GM12874 (cell line): ENCODE results near the gene ORM1.

Source experiments
- CTCF ChIP-seq: IDR thresholded peaks from 2 replicates; pipeline ENCODE4 v1.5.1; 2011; ENCODE audit warnings: low read depth, mild to moderate bottlenecking, control low read depth, low read length, moderate library complexity; ENCODE audit not compliant: insufficient read depth

ORM1 gene

DNA sequence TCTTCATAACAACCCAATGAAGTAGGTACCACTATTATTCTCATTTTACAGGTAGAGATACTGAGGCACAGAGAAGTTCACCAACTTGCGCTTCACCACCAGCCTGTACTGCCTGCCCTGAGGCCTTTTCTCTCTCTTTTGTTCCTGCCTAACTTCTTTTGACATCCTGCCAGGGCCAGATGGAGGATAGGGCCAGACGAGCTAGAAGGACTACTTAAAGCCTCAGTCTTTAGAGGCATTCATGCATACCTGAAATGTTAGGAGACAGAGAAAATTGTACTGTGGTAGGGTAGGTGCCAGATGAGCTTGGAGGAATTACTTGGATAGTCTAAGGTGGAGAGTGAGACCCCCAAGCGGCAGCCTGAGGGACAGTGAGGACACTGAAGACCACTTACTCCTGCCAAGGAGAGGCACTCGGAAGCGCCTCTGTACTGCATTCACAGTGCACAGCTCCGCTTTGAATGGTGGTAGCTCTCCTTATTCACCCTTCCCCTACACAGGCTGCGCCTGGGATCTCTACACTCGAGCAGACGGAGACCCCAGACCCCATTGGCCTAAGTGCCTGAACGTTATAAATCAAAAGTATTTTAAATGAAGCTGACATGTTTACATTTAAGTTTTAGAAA is 6.2 kb upstream of the ORM1 start:
- no peak for TF ChIP-seq CTCF

DNA sequence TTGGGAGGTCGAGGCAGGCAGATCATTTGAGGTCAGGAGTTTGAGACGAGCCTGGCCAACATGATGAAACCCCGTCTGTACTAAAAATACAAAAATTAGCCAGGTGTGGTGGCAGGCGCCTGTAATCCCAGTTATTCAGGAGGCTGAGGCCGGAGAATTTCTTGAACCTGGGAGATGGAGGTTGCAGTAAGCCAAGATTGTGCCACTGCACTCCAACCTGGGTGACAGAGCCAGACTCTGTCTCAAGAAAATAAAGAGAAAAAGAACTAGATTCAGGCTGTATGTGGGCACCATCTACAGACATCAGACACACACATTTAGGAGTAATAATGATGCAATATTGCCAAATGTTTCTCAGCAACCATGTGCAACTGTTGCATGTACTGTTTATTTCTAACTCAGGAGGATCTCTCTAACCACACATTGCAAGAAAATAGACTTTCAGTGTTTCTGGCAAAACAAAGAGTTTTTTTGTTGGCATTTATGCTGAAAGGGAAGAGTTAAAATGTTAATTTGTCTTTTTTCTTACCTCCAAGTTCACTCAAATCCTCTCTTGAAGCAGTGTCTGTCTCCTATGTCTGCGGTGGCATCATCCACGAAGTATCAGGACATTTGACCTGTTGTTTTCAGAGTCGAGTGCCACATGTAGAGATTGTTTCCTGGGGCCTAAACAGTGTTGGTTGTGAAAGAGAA is 5.1 kb upstream of the ORM1 start:
- no peak for TF ChIP-seq CTCF

DNA sequence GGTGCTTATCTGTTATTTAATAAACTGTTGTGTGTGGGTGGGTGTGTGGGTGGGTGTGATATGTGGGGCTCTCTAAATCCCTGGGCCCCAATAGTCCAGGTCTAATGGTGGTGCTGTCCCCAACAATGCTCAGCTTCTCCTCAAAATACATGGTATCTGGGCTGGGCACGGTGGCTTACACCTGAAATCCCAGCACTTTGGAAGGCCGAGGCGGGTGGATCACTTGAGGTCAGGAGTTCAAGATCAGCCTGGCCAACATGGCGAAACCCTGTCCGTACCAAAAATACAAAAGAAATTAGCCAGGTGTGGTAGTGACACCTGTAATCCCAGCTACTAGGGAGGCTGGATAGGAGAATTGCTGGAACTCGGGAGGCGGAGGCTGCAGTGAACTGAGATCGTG is 4.5 kb upstream of the ORM1 start:
- no peak for TF ChIP-seq CTCF

DNA sequence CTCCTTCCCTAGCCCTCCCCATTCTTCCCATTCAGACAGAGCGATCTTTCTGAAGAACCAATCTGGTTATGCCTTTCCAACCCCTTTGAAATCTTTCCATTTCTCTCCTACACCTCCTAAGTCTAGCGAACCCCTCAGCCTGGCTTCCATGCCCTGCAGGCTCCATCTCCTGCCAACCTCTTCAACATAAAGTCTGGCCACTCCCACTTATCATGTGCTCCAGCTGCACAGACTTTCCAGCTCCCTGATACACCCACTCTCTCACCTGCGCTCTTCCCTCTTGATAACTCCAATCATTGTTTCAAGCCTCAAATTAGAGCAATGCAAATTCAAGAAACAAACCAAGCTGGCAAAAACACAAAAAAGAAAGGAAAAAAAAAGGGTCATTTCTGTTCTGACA is 3.8 kb upstream of the ORM1 start:
- TF ChIP-seq CTCF = no peak

DNA sequence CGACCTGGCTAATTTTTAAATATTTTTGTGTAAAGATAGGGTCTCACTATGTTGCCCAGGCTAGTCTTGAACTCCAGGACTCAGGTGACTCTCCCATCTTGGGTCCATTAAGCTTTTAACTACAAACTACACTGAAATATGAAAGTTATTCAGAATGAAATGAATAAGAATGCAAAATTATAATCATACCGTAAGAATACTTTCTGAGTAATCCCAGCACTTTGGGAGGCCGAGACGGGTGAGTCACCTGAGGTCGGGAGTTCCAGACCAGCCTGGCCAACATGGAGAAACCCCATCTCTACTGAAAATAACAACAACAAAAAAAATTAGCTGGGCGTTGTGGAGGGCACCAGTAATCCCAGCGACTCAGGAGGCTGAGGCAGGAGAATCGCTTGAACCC is 1.1 kb upstream of the ORM1 start:
- TF ChIP-seq CTCF = no peak

DNA sequence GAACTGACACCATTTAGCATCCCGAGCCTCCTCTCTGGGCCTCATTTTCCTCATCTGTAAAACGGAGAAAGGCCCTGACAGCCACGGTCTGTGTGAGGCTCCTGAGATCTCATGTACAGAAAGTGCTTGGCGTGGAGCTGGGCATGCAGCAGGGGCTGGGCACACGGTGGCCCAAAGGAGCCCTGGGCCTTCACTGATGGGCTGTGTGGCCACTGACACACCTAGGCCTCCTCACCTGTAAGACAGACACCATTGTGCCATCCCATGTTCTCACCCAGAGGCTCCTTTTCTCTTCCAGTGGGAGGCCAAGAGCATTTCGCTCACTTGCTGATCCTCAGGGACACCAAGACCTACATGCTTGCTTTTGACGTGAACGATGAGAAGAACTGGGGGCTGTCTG is 1.6 kb downstream of the ORM1 start:
- TF ChIP-seq CTCF = no peak

DNA sequence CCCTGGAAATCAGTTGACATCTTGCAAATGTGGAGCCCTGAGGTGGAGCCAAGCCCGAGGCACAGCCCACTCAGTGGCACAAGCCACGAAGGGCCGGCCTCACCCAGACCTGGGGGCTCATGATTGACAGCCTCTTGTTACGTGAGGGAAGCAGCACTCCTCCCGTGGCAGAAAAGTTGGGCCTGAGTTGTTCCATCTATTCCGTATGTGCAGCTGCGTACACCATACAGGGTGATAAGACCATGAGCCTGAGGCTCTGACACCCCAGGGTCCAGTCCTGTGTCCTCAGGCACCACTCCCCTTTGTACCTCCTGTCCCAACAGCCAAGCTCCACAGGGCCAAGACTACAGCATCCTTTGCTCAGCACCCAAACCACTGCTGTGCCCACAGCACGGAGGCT is 4.9 kb downstream of the ORM1 start:
- TF ChIP-seq CTCF = no peak
